Amniotic stem cell (primary cell): ENCODE measurements around the gene PCMTD2.
A peak's percentile ranks its signal among the peaks of the same experiment; 100 is the strongest.

Source experiments
- DNase-seq: peaks from one replicate; lab custom pipeline; 2025; lab: John Stamatoyannopoulos, UW

PCMTD2 gene

DNA sequence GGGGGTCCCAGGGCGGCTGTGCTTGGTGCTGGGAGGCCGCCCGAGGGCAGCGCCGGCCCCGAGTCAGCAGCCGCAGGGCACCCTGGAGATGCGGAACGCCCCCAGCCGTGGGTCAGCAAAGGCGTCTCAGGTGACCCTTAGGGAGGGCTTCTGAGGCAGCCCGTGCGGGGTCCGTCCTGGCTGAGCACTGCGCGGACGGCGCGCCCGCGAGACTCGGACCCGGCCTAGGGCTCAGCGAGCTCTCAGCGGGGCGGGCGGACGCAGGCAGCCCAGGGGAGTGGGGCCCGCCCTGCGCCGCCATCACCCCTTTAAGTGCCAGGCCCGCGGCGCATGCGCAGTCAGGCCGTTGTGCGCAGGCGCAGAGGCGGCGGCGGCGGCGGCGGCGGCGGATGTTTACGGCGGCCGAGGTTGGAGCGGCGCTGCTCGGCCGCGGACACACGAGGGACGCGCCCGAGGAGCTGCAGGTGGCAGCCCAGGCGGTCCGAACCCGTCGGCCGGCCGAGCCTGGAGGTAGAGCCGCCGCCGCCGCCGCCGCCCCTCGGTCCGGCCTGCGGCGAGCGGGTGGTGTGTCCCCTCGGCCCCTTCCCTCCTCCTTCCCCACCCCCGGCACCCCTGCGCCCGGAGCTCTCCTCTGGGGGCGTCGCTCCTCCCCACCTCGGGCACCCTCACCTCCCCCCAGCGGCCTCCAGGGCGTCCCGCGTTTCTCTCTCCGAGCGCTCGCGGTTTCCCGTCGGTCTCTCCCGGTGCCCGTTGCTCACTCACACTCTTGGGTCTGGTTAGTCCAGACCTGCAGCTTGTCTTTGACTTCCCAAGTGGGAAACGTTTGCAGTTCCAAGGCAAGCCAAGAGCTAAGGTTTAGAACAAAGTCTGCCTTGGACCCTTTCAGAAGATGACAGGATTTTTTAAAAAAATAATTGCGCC lies at the start of gene PCMTD2:
Gene PCMTD2, plus strand, starts transcription at position 388 of the 921 bp plus-strand sequence. CDS start 4,218 bp downstream, outside the sequence.
- DNase-seq: peak; percentile 22

GRCh38 chr20:64206614-64207013 lies 48.9 kb upstream of the PCMTD2 start:
- no peak for DNase-seq

GRCh38 chr20:64207641-64208590 lies 47.6 kb upstream of the PCMTD2 start:
- DNase-seq: no peak

DNA sequence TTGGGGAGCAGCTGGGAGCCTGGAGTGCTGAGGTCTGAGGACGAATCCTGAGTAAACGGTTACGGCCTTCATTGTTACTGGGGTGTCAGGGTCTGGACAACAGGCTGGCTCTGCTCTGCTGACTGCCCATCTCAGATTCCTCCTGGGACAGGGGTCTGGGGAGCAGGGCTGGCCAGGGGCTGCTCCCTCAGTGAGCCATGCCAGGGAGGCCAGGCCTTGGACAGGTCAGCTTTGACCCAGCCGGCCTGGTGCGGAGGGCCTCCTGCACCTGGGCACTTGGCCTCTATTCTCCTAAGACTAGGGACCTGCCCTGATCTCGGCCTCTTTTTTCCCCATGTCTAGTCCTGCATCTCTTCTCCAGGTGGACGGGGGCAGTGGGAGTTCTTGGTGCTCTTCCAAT lies 46.4 kb upstream of the PCMTD2 start:
- no peak for DNase-seq

DNA sequence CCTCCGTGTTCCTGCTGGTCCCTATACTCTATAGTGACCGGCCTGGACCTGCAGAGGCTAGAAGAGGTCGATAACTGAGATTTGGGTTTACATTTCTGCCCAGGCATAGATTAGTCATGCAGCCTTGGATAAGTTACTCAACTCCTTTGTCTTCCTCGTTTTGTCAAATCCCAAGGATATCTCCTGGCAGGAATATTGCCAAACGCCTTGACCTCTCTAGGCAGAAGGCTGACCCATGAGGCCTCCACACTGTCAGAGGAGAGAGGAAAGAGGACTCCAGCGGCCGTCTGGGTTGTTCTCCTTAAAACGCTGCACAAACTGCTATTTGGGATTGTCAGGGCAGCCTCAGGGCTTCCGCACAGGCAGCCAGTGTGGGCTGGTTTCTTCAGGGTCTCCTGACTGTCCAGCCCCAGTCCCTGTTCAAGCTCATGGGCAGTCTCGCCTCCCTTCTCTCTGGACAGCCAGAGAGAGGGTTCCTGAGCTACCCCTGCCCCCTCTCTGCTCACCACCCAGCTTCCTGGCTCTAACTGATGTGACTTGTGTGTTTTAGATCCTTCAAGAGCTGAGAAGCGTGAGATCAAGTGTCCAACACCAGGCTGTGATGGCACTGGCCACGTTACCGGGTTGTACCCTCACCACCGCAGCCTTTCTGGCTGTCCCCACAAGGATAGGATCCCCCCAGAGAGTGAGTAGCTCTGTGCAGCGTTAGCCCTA lies 44.7 kb upstream of the PCMTD2 start:
- no peak for DNase-seq

GRCh38 chr20:64211874-64212658 lies 43.5 kb upstream of the PCMTD2 start:
- DNase-seq: no peak

DNA sequence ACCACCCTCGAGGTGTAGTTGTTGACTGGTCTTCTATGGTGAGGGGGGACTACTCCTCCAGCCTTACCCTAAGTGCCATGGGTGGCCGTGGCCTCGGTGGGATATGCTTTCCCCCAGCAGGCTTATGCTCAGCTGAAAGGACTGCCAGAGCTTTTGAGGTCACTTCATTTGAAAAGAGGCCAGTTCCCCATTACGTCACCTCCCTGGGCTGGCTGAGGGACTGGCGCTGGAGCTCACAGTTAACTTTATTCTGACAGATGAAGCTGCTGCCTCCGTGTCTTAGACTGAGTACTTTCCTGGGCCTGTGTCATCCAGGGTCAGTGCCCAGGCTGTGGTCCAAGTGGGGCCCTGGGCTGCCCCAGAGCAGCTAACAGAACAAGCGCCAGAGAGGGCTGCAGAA lies 42.8 kb upstream of the PCMTD2 start:
- DNase-seq: no peak

DNA sequence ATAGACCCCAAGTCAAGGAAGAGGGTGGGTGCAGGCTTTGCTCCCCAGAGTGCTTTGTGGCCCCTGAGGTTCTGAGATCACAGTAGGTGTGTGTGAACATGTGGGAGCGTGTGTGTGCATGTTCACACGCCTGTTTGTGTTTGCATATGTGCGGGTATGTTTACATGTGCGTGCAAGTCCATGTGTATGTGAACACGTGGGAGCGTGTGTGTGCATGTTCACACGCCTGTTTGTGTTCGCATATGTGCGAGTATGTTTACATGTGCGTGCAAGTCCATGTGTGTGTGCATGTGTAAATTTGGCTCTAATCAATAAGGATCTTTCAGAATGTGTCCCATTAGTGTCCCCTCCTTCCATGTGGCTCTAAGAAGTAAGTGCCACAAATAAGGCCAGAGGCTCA lies 41.4 kb upstream of the PCMTD2 start:
- no peak for DNase-seq

DNA sequence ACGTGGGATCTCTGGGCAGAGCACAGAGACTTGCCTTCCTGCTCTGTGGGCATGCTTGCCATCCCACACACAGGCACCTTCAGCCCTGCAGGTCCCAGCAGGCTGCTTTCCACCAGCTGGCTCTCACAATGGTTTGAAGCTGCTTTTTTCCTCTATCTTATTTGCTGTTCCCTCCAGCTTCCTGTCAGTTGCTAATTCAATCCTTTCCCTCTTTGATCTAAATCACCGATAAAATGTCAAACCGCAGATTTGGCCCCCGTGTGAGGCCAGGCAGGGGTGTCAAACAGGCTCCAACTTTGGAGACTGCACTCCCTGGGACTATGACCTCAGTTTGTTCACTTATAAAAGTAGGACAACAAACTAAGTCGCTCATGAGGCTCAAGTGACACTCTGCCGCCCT lies 40.6 kb upstream of the PCMTD2 start:
- DNase-seq: no peak

DNA sequence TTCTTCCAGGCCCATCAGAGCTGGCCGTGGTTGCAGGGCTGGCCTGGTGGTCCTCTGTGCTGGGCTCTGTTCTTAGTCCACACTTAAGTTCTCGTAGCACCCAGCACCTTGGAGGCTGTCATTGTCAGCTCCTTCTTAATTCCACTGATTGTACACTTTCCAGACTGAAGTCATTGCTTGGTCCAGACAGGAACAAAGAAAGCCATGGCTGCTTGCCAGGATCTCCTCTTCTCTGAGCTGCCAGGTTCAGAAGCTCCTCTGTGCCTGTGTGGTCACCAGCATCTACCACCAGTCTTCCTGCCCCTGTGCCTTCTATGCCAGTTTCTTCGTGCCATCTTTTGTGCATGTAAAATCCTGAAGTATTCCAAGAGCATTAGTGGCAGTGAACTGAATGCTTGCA lies 39.5 kb upstream of the PCMTD2 start:
- no peak for DNase-seq

- DNase-seq: no peak
Measured at GRCh38 chr20:64216910-64217309, 38.6 kb upstream of the PCMTD2 start.

DNA sequence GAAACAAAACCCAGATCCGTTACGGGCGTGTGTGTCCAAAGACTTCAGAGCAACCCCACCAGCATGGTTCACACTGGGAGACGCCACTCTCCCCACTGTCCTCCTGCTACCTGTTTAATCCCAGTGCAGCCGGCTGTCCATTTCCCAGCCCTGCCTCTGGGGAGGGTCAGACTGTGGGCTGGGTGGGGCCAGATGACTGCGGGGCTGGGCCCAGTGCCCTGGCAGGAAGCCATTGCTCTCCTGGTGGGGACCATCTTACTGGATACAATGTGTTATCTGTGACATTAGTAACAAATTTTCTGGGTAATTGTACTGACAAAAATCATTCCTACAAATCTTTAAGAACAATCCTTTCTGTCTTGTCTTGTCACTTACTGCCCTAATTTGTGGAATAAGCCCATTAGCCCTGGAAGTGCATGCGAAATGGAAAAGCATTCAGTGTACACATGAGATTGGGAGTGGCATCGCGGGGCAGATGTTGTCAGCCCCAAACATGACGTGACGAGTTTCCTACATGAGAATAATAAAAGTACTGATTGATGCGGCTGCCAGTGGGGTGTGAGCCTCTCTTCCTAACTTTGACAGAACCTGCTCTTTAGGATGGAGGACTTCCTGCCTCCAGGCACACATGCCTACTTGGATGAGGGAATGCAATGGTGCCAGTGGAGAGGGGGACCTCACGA lies 37.9 kb upstream of the PCMTD2 start:
- no peak for DNase-seq

GRCh38 chr20:64219202-64219601 lies 36.3 kb upstream of the PCMTD2 start:
- no peak for DNase-seq

DNA sequence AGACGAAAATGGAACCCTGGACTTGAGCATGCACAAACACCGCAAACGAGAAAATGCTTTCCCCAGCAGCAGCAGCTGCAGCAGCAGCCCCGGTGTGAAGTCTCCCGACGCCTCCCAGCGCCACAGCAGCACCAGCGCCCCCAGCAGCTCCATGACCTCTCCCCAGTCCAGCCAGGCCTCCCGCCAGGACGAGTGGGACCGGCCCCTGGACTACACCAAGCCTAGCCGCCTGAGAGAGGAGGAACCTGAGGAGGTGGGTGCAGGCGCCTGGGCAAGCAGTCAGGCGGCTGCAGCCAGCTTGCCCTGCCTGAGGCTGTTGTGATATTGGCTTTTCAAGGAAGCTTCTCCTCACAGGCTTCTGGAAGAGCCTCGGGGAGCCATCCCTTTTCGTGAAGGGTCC lies 35.8 kb upstream of the PCMTD2 start:
- DNase-seq: no peak

DNA sequence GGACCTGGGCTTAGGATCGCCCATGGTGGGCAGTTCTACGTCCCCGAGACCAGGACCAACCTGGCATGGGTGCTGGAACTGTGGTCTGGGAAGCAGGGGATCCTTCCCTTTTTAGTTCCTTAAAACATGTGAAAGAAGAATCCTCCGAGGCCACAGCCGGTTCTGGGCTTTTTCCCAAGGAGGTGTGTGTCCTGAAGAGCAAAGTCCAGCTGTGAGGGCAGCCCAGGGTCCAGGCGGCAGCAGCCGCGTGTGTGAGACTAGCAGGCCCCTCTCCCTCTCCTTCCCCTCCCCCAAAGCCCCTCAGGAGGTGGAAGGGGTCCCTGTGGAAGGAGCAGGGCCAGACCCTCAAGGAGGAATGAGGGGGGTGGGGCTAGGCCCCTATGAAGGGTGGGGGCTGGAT lies 35.1 kb upstream of the PCMTD2 start:
- no peak for DNase-seq

GRCh38 chr20:64220891-64221527 lies 34.5 kb upstream of the PCMTD2 start:
- DNase-seq: no peak

DNA sequence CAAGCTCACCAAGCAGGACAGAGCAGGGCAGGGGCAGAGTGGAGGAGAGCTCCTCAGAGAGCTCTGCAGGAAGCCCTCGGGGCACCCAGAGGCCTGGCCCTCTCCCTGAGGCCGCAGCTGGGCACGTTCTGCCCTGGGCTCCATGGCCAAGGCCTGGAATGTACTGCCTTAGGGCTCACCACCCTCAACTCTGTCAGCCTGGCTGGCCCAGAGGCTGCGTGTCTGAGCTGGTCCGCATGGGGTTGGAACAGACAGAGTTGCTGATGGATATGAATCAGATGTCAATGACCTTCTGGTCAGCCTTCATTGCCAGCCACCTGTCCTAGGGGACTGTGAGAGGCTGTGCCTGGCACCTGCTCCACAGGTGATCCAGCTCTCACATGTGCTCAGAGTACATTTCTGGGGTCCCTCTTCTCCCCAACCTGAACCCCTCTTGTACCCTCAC lies 33.2 kb upstream of the PCMTD2 start:
- no peak for DNase-seq

DNA sequence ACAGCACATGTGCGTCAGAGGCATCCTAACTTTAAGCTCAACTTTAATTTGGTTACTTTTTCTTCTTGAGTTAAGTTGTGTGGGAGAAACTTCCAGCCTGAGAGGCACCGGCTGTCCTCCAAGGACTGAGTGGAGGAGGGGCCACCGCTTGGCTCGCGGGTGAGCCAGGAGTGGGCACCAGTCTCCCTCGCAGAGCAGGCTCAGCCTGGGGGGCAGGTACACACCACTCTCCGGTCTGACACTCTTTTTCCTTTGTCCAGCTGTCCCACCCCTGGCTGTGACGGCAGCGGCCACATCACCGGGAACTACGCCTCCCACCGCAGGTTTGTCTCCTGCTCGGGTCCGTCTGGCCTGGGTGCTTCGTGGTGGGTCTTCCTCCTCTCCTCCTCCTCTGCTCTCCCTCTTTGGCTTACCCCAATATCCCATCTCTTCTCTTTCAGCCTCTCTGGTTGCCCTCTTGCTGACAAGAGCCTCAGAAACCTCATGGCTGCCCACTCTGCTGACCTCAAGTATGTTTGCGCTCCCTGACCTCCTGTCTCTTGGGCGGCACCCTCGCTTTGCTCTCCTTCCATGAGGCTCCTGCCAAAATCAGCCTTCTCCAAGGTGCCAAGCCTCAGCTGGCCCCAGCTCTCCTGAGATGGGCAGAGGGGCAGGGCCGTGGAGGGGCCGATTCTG lies 32.6 kb upstream of the PCMTD2 start:
- DNase-seq: no peak

GRCh38 chr20:64223526-64224067 lies 32.0 kb upstream of the PCMTD2 start:
- no peak for DNase-seq
